SK-N-SH (cell line): ENCODE data around the gene COIL. TPM values are rescaled to one million over a fixed set of nuclear protein-coding genes. Genes with fewer than 3 reads are reported as not detected.

Experiments
- CTCF ChIA-PET: fragments of 300-600, 350-600 bp; formaldehyde crosslinking; extraction: SDS; loops from one replicate; lab custom pipeline; 2021; lab: Yijun Ruan, JAX
- POLR2A ChIA-PET: fragments of 350-600 bp; sonication (Branson Sonifier 250); formaldehyde crosslinking; extraction: SDS; loops from one replicate; lab custom pipeline; 2020; ENCODE audit warnings: antibody characterized with exemption, inconsistent platforms; lab: Yijun Ruan, JAX
- DNase-seq: peaks from one replicate; pipeline ENCODE4 v3.0.0; 2012
- H2AFZ ChIP-seq: fragments of 200-600 bp; sonication (generic); 2 replicates; pipeline ENCODE4 v1.8.1; 2016; ENCODE audit warnings: antibody characterized with exemption, mild to moderate bottlenecking, low read depth
- H3F3A ChIP-seq: fragments of 200-600 bp; sonication (generic); replicated peaks from 2 replicates; pipeline ENCODE3; 2016; ENCODE audit warnings: antibody characterized with exemption, mild to moderate bottlenecking; ENCODE audit not compliant: insufficient read depth
- H3K27ac ChIP-seq, 2 experiments: fragments of 200-500 bp in 1 of 2; fragments of 200-600 bp in 1 of 2; sonication (Bioruptor generic) in 1 of 2; sonication (generic), shearing (Covaris generic) in 1 of 2; 2 replicates each; pipeline versions ENCODE4 v1.5.1 to v1.6.1; 2014 to 2016; ENCODE audit warnings: low read depth in 2 of 2, inconsistent platforms in 1 of 2, low read length in 1 of 2, mild to moderate bottlenecking in 1 of 2, mixed read lengths in 1 of 2
- H3K27me3 ChIP-seq: fragments of 200-600 bp; sonication (generic), shearing (Covaris generic); 2 replicates; pipeline ENCODE4 v1.6.1; 2016; ENCODE audit warnings: mixed run types; ENCODE audit not compliant: insufficient read depth
- H3K36me3 ChIP-seq, 2 experiments: fragments of 200-500 bp in 1 of 2; fragments of 200-600 bp in 1 of 2; sonication (Bioruptor generic) in 1 of 2; sonication (generic) in 1 of 2; replicated peaks in 1 of 2; 2 replicates each; pipeline versions ENCODE3 to v1.5.1; 2014 to 2016; ENCODE audit warnings: low read length in 1 of 2, mild to moderate bottlenecking in 1 of 2; ENCODE audit not compliant: insufficient read depth in 2 of 2, control insufficient read depth in 1 of 2
- H3K4me1 ChIP-seq, 2 experiments: fragments of 200-500 bp in 1 of 2; fragments of 200-600 bp in 1 of 2; sonication (Bioruptor generic) in 1 of 2; sonication (generic), shearing (Covaris generic) in 1 of 2; 2 replicates each; pipeline versions ENCODE4 v1.5.1 to v1.6.1; 2014 to 2016; ENCODE audit warnings: low read depth in 1 of 2, low read length in 1 of 2, mixed run types in 1 of 2; ENCODE audit not compliant: insufficient read depth in 2 of 2, control insufficient read depth in 1 of 2
- H3K4me2 ChIP-seq: fragments of 200-600 bp; sonication (generic), shearing (Covaris generic); 2 replicates; pipeline ENCODE4 v1.6.1; 2017; ENCODE audit warnings: mixed run types
- H3K4me3 ChIP-seq, 2 experiments: fragments of 200-500 bp in 1 of 2; fragments of 200-600 bp in 1 of 2; sonication (Bioruptor generic) in 1 of 2; sonication (generic), shearing (Covaris generic) in 1 of 2; 2 replicates each; pipeline versions ENCODE4 v1.5.1 to v1.8.1; 2014 to 2016; ENCODE audit warnings: low read depth in 2 of 2, inconsistent platforms in 1 of 2, low read length in 1 of 2, mild to moderate bottlenecking in 1 of 2, mixed read lengths in 1 of 2, moderate library complexity in 1 of 2
- H3K79me2 ChIP-seq: fragments of 200-600 bp; sonication (generic); 2 replicates; pipeline ENCODE4 v1.8.1; 2017; ENCODE audit warnings: mild to moderate bottlenecking; ENCODE audit not compliant: insufficient read depth
- H3K9ac ChIP-seq: fragments of 200-600 bp; sonication (generic); 2 replicates; pipeline ENCODE4 v1.6.1; 2017; ENCODE audit warnings: mixed run types
- H3K9me2 ChIP-seq: fragments of 200-600 bp; sonication (generic); 2 replicates; pipeline ENCODE4 v1.6.1; 2017; ENCODE audit warnings: mixed run types
- H3K9me3 ChIP-seq: fragments of 200-600 bp; sonication (generic); 2 replicates; pipeline ENCODE4 v1.6.1; 2017; ENCODE audit warnings: mixed run types, mild to moderate bottlenecking, moderate library complexity
- H4K20me1 ChIP-seq: fragments of 200-600 bp; sonication (generic); 2 replicates; pipeline ENCODE4 v1.6.1; 2017; ENCODE audit warnings: mild to moderate bottlenecking, mixed run types; ENCODE audit not compliant: insufficient read depth
- CHD2 ChIP-seq: fragments of 150-350 bp; IDR thresholded peaks from 2 replicates; pipeline ENCODE4 v1.6.1; 2018; ENCODE audit warnings: low read length; ENCODE audit not compliant: partially characterized antibody
- ELF1 ChIP-seq: IDR thresholded peaks from 2 replicates; pipeline ENCODE4 v1.4.0; 2012
- EP300 ChIP-seq, 2 experiments: IDR thresholded peaks; 2 replicates each; pipeline versions ENCODE4 v1.4.0 to v1.6.1; 2012; ENCODE audit warnings: borderline replicate concordance in 1 of 2, low read depth in 1 of 2, low read length in 1 of 2
- EZH2phosphoT487 ChIP-seq: fragments of 200-600 bp; sonication (generic); IDR thresholded peaks from 2 replicates; pipeline ENCODE4 v1.6.1; 2017; ENCODE audit warnings: low read depth, mixed run types, mild to moderate bottlenecking, antibody characterized with exemption, moderate library complexity, borderline replicate concordance
- FOSL2 ChIP-seq: IDR thresholded peaks from 2 replicates; pipeline ENCODE4 v1.4.0; 2012; ENCODE audit warnings: low read depth, mild to moderate bottlenecking, moderate library complexity, borderline replicate concordance
- FOXJ3 ChIP-seq: sonication (generic); formaldehyde crosslinking; IDR thresholded peaks from 2 replicates; pipeline ENCODE4 v1.5.1; 2020; ENCODE audit warnings: mild to moderate bottlenecking, missing genetic modification reagents
- GABPA ChIP-seq: IDR thresholded peaks from 2 replicates; pipeline ENCODE4 v1.4.0; 2012; ENCODE audit warnings: low read depth, mild to moderate bottlenecking
- GATA2 ChIP-seq: sonication (generic); formaldehyde crosslinking; IDR thresholded peaks from 2 replicates; pipeline ENCODE4 v1.5.0; 2020; ENCODE audit warnings: mild to moderate bottlenecking, missing genetic modification reagents
- JUND ChIP-seq: IDR thresholded peaks from 2 replicates; pipeline ENCODE4 v1.4.0; 2012
- MAX ChIP-seq: IDR thresholded peaks from 2 replicates; pipeline ENCODE4 v1.4.0; 2012; ENCODE audit warnings: low read depth
- MEF2A ChIP-seq: IDR thresholded peaks from 2 replicates; pipeline ENCODE4 v1.4.0; 2012; ENCODE audit warnings: low read depth, borderline replicate concordance
- MXI1 ChIP-seq: IDR thresholded peaks from 2 replicates; pipeline ENCODE4 v1.6.1; 2012; ENCODE audit warnings: mild to moderate bottlenecking, low read depth, low read length, improper control_type of control experiment
- NRF1 ChIP-seq: IDR thresholded peaks from 2 replicates; pipeline ENCODE4 v1.6.1; 2012; ENCODE audit warnings: low read depth, mild to moderate bottlenecking, low read length
- PBX3 ChIP-seq: IDR thresholded peaks from 2 replicates; pipeline ENCODE4; 2012
- POLR2AphosphoS5 ChIP-seq: IDR thresholded peaks from 2 replicates; pipeline ENCODE4 v1.6.1; 2012; ENCODE audit warnings: low read depth, low read length
- RAD21 ChIP-seq: IDR thresholded peaks from 2 replicates; pipeline ENCODE4 v1.6.1; 2012; ENCODE audit warnings: mild to moderate bottlenecking, low read length
- RFX5 ChIP-seq: IDR thresholded peaks from 2 replicates; pipeline ENCODE4 v1.6.1; 2012; ENCODE audit warnings: mild to moderate bottlenecking, improper control_type of control experiment, low read length
- RXRA ChIP-seq: IDR thresholded peaks from 2 replicates; pipeline ENCODE4 v1.4.0; 2012; ENCODE audit warnings: low read depth, mild to moderate bottlenecking, borderline replicate concordance
- SIN3A ChIP-seq: IDR thresholded peaks from 2 replicates; pipeline ENCODE4 v1.6.1; 2012; ENCODE audit warnings: low read depth, mild to moderate bottlenecking, low read length, moderate library complexity, borderline replicate concordance
- SMC3 ChIP-seq: IDR thresholded peaks from 2 replicates; pipeline ENCODE4 v1.6.1; 2012; ENCODE audit warnings: low read depth, low read length, improper control_type of control experiment
- TAF1 ChIP-seq: IDR thresholded peaks from 2 replicates; pipeline ENCODE4 v1.6.1; 2012; ENCODE audit warnings: low read depth, mild to moderate bottlenecking, low read length, moderate library complexity, borderline replicate concordance
- USF1 ChIP-seq: IDR thresholded peaks from 2 replicates; pipeline ENCODE4 v1.4.0; 2012; ENCODE audit warnings: low read depth, borderline replicate concordance
- USF2 ChIP-seq: fragments of 150-350 bp; IDR thresholded peaks from 2 replicates; pipeline ENCODE4 v1.6.1; 2017; ENCODE audit warnings: antibody characterized with exemption, low read length, low read depth, borderline replicate concordance
- YY1 ChIP-seq: IDR thresholded peaks from 2 replicates; pipeline ENCODE4 v1.4.0; 2012; ENCODE audit warnings: low read depth, mild to moderate bottlenecking
- WGBS: methylation state at CpG from one replicate; pipeline ENCODE4 v1.1.6; 2017; ENCODE audit warnings: low lambda C conversion rate; 5-methylcytosine and 5-hydroxymethylcytosine counted together
- polyA plus RNA-seq, 3 experiments: library from polyadenylated mRNA; depleted of rRNA; stranded (reverse); fragments of >200 nt; gene quantifications; 2 replicates each; pipeline ENCODE4 v1.2.3, GENCODE V29; 2012

COIL gene
- polyA plus RNA-seq, 1 of the 3 experiments (the other 2 are of a cell fraction), result 3.9 TPM

- no peaks in the 10 kb centered on the region for H4K20me1 ChIP-seq
- H2AFZ ChIP-seq, result no peak overlapping the region
- WGBS, result 70% methylated on average over 3 of the region's 3 CpGs
- H3K9me2 ChIP-seq, result no peaks in the 10 kb centered on the region; the same call in 1 of the 2 replicates
- no peaks in the 10 kb centered on the region for H3F3A ChIP-seq
- no peak overlapping the region for H3K9ac ChIP-seq
- no peak overlapping the region for H3K4me3 ChIP-seq
- ChIA-PET POLR2A (no interaction called here), CTCF (interaction anchor here (0.6 to 10.6 kb wide), 3 partner anchors 9 to 126 kb away, joined by 3 to 251 read pairs (median 4); no protein-coding TSS in a partner anchor)
- H3K4me2 ChIP-seq, result no peak overlapping the region
- TF ChIP-seq YY1 (no peak), EP300 (IDR thresholded peaks at IDR 0.05; ENCODE audit: borderline replicate concordance in 1 of 2, low read depth in 1 of 2, low read length in 1 of 2) (no peak), USF1 (no peak), CHD2 (no peak), NRF1 (no peak), PBX3 (no peak), GABPA (no peak), SMC3 (no peak), MAX (no peak), POLR2AphosphoS5 (no peak), FOSL2 (no peak), EZH2phosphoT487 (no peak), RXRA (no peak), RAD21 (no peak)
- no peak for DNase-seq
- H3K36me3 ChIP-seq, result peaks cover 45 to 64% of the 10 kb centered on the region in 2 experiments
- no peak overlapping the region for H3K27ac ChIP-seq
- H3K79me2 ChIP-seq, result peaks cover 5% of the 10 kb centered on the region; the same call in 1 of the 2 replicates
- H3K4me1 ChIP-seq, result no peaks in the 10 kb centered on the region
- H3K27me3 ChIP-seq, result no peaks in the 10 kb centered on the region
- H3K9me3 ChIP-seq, result no peaks in the 10 kb centered on the region
These were observed 14.8 kb downstream of the COIL start for GRCh38 chr17:56945938-56946505.

- ChIA-PET POLR2A (no interaction called here), CTCF (interaction anchor here (10.6 kb wide), 1 partner anchor 124 kb away, joined by 251 read pairs; no protein-coding TSS in a partner anchor)
- H3K27me3 ChIP-seq, result no peaks in the 10 kb centered on the region
- H3K9me2 ChIP-seq, result no peaks in the 10 kb centered on the region; the same call in 1 of the 2 replicates
- peaks cover under 1% of the 10 kb centered on the region for H3F3A ChIP-seq
- 87% methylated on average over 10 of the region's 10 CpGs for WGBS
- no peak overlapping the region for H3K4me2 ChIP-seq
- H3K9ac ChIP-seq, result no peak overlapping the region
- no peaks in the 10 kb centered on the region for H3K4me1 ChIP-seq
- peaks cover 5% of the 10 kb centered on the region; the same call in 1 of the 2 replicates for H3K79me2 ChIP-seq
- no peak overlapping the region for H3K4me3 ChIP-seq
- no peaks in the 10 kb centered on the region for H3K9me3 ChIP-seq
- no peak overlapping the region for H2AFZ ChIP-seq
- H4K20me1 ChIP-seq, result no peaks in the 10 kb centered on the region
- no peak for DNase-seq
- H3K27ac ChIP-seq, result no peak overlapping the region
- H3K36me3 ChIP-seq, result peaks cover 47 to 50% of the 10 kb centered on the region in 2 experiments
- TF ChIP-seq MEF2A, result no peak
- TF ChIP-seq JUND, result no peak
- TF ChIP-seq FOXJ3 (CRISPR knock-in tag), result no peak
- no peak for TF ChIP-seq FOSL2
- TF ChIP-seq RAD21, result no peak
- TF ChIP-seq ELF1, result no peak
- no peak for TF ChIP-seq YY1
- TF ChIP-seq USF2, result no peak
- no peak for TF ChIP-seq CHD2
- no peak for TF ChIP-seq RFX5
- no peak for TF ChIP-seq MXI1
- no peak for TF ChIP-seq SIN3A
- no peak for TF ChIP-seq RXRA
- TF ChIP-seq PBX3, result no peak
- no peak for TF ChIP-seq TAF1
- no peak for TF ChIP-seq GATA2 (CRISPR knock-in tag)
These were observed 17.2 kb downstream of the COIL start for GRCh38 chr17:56943505-56944125.
